ENCODE data around the gene KCTD21.

Gene KCTD21

GRCh38 chr11:78205691-78206090, 17.3 kb upstream of the KCTD21 start:
- Histone ChIP-seq H3K4me3 (ENCODE audit: low read depth, low read length) (no peak overlapping the region), H3K27ac (no peak overlapping the region), H3K27me3 (replicated peaks) (no peaks in the 10 kb centered on the region), H3K36me3 (replicated peaks) (peaks cover 69% of the 10 kb centered on the region)
- TF ChIP-seq CTCF (IDR thresholded peaks at IDR 0.05; ENCODE audit: low read depth, low read length, missing control alignments) = no peak
- no peak for DNase-seq
- in situ Hi-C loops (cut with HindIII; ENCODE audit: low pct_ligation_motif_present, low sequenced_read_pairs) = no loop called here

GRCh38 chr11:78205256-78205655, 16.8 kb upstream of the KCTD21 start:
- no peak for DNase-seq
- in situ Hi-C loops (cut with HindIII; ENCODE audit: low pct_ligation_motif_present, low sequenced_read_pairs) = no loop called here
- Histone ChIP-seq H3K36me3 (replicated peaks) (peaks cover 69% of the 10 kb centered on the region), H3K4me3 (ENCODE audit: low read depth, low read length) (no peak overlapping the region), H3K27ac (no peak overlapping the region), H3K27me3 (replicated peaks) (no peaks in the 10 kb centered on the region)
- TF ChIP-seq CTCF (IDR thresholded peaks at IDR 0.05; ENCODE audit: low read depth, low read length, missing control alignments) = no peak

DNA sequence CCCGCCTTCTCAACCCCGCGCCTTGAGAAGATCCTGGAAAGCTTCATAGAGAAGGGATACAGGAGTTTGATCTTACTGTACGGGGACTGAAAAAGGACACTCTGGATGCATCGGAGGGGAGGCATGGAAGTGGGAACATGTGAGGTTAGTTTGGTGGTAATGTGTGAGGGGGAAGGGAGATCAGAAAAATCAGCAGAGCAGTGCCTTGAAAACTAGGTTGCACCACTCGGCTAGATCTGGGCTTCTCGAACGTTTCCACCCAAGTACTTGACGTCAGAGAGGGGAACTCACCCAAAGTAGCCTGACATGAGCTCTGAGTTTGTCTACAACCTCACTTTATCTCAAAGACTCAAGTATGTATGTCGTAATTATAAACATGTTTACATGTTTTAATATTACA, 14.8 kb upstream of the KCTD21 start:
- in situ Hi-C loops (cut with HindIII; ENCODE audit: low pct_ligation_motif_present, low sequenced_read_pairs) = no loop called here
- TF ChIP-seq CTCF (IDR thresholded peaks at IDR 0.05; ENCODE audit: low read depth, low read length, missing control alignments) = no peak
- DNase-seq = no peak
- no peak overlapping the region for H3K27ac ChIP-seq
- peaks cover 56% of the 10 kb centered on the region for H3K36me3 ChIP-seq (replicated peaks)
- H3K27me3 ChIP-seq (replicated peaks) = no peaks in the 10 kb centered on the region
- no peak overlapping the region for H3K4me3 ChIP-seq (ENCODE audit: low read depth, low read length)

DNA sequence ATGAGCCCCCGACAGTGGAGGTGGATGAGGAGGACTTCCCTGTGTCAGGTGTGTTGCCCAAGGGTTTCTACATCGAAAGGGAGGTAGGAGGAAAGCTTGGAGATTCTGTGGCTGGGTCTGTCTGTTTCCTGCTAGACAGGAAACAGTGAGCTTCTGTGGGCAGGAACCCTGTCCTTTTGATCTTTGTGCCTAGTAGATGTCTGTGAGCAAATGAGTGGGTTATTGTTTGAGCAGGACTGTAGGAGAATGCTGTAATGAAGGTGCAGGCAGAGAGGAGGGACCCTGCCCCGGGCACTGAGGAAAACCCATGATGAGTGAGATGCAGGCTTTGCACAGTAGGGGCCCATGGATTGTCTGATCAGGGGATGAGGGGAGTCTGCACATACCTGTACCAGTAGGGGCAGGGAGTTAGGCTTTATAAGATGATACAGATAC, 14.3 kb upstream of the KCTD21 start:
- no peak for TF ChIP-seq CTCF (IDR thresholded peaks at IDR 0.05; ENCODE audit: low read depth, low read length, missing control alignments)
- Histone ChIP-seq H3K36me3 (replicated peaks) (peaks cover 59% of the 10 kb centered on the region), H3K27me3 (replicated peaks) (no peaks in the 10 kb centered on the region), H3K4me3 (ENCODE audit: low read depth, low read length) (no peak overlapping the region), H3K27ac (no peak overlapping the region)
- in situ Hi-C loops (cut with HindIII; ENCODE audit: low pct_ligation_motif_present, low sequenced_read_pairs) = no loop called here
- DNase-seq = no peak

GRCh38 chr11:78201096-78201818, 12.8 kb upstream of the KCTD21 start:
- in situ Hi-C loops (cut with HindIII; ENCODE audit: low pct_ligation_motif_present, low sequenced_read_pairs) = no loop called here
- Histone ChIP-seq H3K27me3 (replicated peaks) (no peaks in the 10 kb centered on the region), H3K27ac (no peak overlapping the region), H3K4me3 (ENCODE audit: low read depth, low read length) (no peak overlapping the region), H3K36me3 (replicated peaks) (peaks cover 56% of the 10 kb centered on the region)
- no peak for TF ChIP-seq CTCF (IDR thresholded peaks at IDR 0.05; ENCODE audit: low read depth, low read length, missing control alignments)
- no peak for DNase-seq

DNA sequence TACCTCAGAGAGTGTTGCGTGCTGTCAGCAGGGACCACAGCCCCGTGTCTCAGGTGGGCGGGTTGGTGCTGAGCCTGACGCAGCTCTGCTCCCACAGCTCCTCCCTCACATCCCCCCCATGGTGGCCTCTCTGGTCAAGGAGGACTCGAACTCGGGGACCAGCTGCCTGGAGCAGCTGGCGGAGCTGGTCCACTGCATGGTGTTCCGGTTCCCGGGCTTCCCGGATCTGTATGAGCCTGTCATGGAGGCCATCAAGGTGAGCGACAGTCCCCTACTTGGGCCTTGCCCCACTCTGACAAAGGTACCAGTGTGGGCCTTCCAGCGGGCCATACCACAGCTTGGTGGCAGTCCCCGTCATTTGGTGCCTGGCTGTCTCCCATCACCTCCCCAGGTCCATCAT, 12.1 kb upstream of the KCTD21 start:
- in situ Hi-C loops (cut with HindIII; ENCODE audit: low pct_ligation_motif_present, low sequenced_read_pairs) = no loop called here
- no peaks in the 10 kb centered on the region for H3K27me3 ChIP-seq (replicated peaks)
- no peak for DNase-seq
- TF ChIP-seq CTCF (IDR thresholded peaks at IDR 0.05; ENCODE audit: low read depth, low read length, missing control alignments) = no peak
- H3K27ac ChIP-seq = no peak overlapping the region
- peaks cover 52% of the 10 kb centered on the region for H3K36me3 ChIP-seq (replicated peaks)
- no peak overlapping the region for H3K4me3 ChIP-seq (ENCODE audit: low read depth, low read length)
